Measurements from ENCODE around the gene OR10V1.

DNA sequence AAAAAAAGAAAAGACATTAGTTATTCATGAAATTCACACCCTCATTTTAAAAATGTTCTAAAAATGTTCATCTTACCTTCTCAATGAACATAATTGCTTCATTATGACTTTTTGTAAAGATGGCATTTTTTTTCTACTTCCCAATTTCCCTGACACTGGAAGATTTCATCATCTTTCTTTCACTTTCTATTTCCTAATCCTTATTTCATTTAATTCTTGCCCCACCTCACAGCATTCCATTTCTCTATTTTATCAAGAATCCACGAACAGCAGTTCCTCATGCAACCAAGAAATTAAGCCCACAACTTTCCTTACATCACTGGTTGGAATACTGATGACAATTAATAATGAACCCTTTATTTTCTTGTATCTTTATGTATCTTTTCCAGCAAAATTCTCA is 46.7 kb downstream of the OR10V1 start:
- TF ChIP-seq POLR2A (IDR thresholded peaks at IDR 0.05; ENCODE audit: low read length) (no peak), GATA1 (IDR thresholded peaks at IDR 0.05; ENCODE audit: low read depth, low read length) (no peak)

Data from erythroblast (primary cell).